Loucy (cell line): ENCODE data around the gene ASTN2.

Experiments
- EZH2phosphoT487 ChIP-seq: fragments of 200-600 bp; IDR thresholded peaks from 2 replicates; pipeline ENCODE4 v1.6.1; 2018; ENCODE audit warnings: antibody characterized with exemption, mild to moderate bottlenecking, moderate library complexity, borderline replicate concordance
- TF ChIP-seq, protein P1 (sequence below): fragments of 200-600 bp; sonication (generic); conservative IDR thresholded peaks from 2 replicates; pipeline ENCODE4 v1.5.1; 2014; ENCODE audit warnings: mild to moderate bottlenecking, antibody characterized with exemption, low read length

DNA sequence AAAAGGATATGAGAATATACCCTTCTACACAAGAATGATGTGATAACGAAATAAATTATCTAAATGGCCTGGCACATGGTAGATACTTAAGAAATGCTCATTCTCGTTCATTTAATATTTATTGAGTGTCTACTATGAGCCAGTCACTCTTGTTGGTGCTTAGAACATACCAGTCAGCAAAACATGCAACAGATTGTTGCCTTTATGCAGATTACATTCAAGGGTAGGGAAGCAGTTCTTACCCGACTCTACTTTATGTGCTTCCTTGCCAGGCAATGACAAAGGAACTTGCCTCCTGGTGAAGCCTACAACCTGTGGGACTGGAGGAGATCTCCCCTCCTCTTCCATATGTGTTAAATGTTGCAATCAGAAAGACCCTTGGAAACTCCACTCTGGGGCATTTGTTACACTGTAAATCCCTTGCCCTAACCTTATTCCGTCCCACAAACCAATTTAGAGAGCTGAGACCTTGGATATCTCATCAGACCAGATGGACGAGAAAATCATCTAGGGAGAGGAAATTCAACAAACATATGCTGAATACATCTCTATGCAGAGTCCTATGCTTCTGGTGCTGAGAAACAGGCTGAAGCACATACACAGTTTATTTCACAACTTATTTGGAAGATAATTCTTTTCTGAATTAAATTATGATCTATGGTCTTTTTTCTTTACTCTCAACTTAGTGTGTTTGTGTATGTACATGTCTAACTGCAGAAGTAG lies 855.9 kb downstream of the ASTN2 start:
- TF ChIP-seq, protein P1, sequence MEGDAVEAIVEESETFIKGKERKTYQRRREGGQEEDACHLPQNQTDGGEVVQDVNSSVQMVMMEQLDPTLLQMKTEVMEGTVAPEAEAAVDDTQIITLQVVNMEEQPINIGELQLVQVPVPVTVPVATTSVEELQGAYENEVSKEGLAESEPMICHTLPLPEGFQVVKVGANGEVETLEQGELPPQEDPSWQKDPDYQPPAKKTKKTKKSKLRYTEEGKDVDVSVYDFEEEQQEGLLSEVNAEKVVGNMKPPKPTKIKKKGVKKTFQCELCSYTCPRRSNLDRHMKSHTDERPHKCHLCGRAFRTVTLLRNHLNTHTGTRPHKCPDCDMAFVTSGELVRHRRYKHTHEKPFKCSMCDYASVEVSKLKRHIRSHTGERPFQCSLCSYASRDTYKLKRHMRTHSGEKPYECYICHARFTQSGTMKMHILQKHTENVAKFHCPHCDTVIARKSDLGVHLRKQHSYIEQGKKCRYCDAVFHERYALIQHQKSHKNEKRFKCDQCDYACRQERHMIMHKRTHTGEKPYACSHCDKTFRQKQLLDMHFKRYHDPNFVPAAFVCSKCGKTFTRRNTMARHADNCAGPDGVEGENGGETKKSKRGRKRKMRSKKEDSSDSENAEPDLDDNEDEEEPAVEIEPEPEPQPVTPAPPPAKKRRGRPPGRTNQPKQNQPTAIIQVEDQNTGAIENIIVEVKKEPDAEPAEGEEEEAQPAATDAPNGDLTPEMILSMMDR = no peak
- TF ChIP-seq EZH2phosphoT487 = no peak
